Upper lobe of left lung (tissue), 6 donors: ENCODE data around the gene KLHDC8A. TPM values are rescaled to one million over a fixed set of nuclear protein-coding genes. Genes with fewer than 3 reads are reported as not detected.

Source experiments
- ATAC-seq, 2 donors: fragments of 200-7000 bp; cut with Tn5 transposase; one replicate each; pipeline ENCODE4 v1.9.1; 2022; ENCODE audit warnings: mild to moderate bottlenecking in 2 of 2, moderate library complexity in 2 of 2; ENCODE audit not compliant: low FRiP score in 2 of 2
- DNase-seq, 2 donors: peaks; one replicate each; pipeline ENCODE4 v3.0.0-alpha.2; 2019 to 2020
- H3K27ac ChIP-seq, 4 donors: fragments of 200-600 bp; sonication (generic); one replicate each; pipeline ENCODE4 v1.5.1; 2016 to 2019
- H3K27me3 ChIP-seq, 4 donors: fragments of 200-600 bp; sonication (generic); one replicate each; pipeline ENCODE4 v1.5.1; 2017 to 2019
- H3K36me3 ChIP-seq, 4 donors: fragments of 200-600 bp; sonication (generic); one replicate each; pipeline ENCODE4 v1.5.1; 2016 to 2019
- H3K4me1 ChIP-seq, 4 donors: fragments of 200-600 bp; sonication (generic); one replicate each; pipeline ENCODE4 v1.5.1; 2018 to 2019
- H3K4me3 ChIP-seq, 4 donors: fragments of 200-600 bp; sonication (generic); one replicate each; pipeline ENCODE4 v1.5.1; 2017 to 2019; ENCODE audit warnings: mild to moderate bottlenecking in 2 of 4, moderate library complexity in 1 of 4
- H3K9me3 ChIP-seq, 4 donors: fragments of 200-600 bp; sonication (generic); one replicate each; pipeline ENCODE4 v1.5.1; 2018 to 2019
- CTCF ChIP-seq, 6 experiments: fragments of 450-650 bp in 4 of 6; fragments of 200-600 bp in 2 of 6; sonication (generic) in 2 of 6; IDR thresholded peaks; one replicate each; pipeline ENCODE4 v1.5.1; 2016 to 2019; ENCODE audit warnings: antibody characterized with exemption in 6 of 6
- EP300 ChIP-seq, 4 donors: sonication (generic); formaldehyde crosslinking; IDR thresholded peaks; one replicate each; pipeline ENCODE4 v1.5.1; 2017; ENCODE audit warnings: antibody characterized with exemption in 4 of 4, control low read depth in 2 of 4
- POLR2A ChIP-seq, 4 donors: fragments of 450-650 bp; IDR thresholded peaks; one replicate each; pipeline ENCODE4 v1.5.1; 2016 to 2017; ENCODE audit warnings: antibody characterized with exemption in 4 of 4, mild to moderate bottlenecking in 2 of 4
- POLR2AphosphoS5 ChIP-seq, 2 donors: sonication (generic); formaldehyde crosslinking; IDR thresholded peaks; one replicate each; pipeline ENCODE4 v1.5.1; 2017; ENCODE audit warnings: antibody characterized with exemption in 2 of 2
- WGBS, 2 donors: methylation state at CpG; one replicate each; pipeline ENCODE4 v1.1.5; 2017 to 2018; 5-methylcytosine and 5-hydroxymethylcytosine counted together
- total RNA-seq, 6 donors: library from RNA; depleted of rRNA in 4 of 6; stranded (reverse); fragments of >200 nt in 4 of 6; gene quantifications; one replicate each; pipeline versions ENCODE4 v1.1.0 to v1.2.1, GENCODE V29; 2016 to 2021
- donor health status: DM: no; HTN: no; CAD: no; lungs with moderate emphysema.
- donor health status: DM: no; HTN: yes; CAD: no; lungs with severe emphysema.

The KLHDC8A gene
- total RNA-seq, 6 donors from 2014 or later: 0.34 to 1.7 (median 0.37) TPM; not detected in 3

- Histone ChIP-seq H3K36me3 (no peaks in the 10 kb centered on the region), H3K4me3 (no peak overlapping the region), H3K4me1 (peaks cover 13 to 27% (median 18%) of the 10 kb centered on the region in 4 donors), H3K27ac (peak overlapping the region; percentile 42 to 80 (median 69)), H3K27me3 (no peaks in the 10 kb centered on the region), H3K9me3 (no peaks in the 10 kb centered on the region)
- TF ChIP-seq CTCF (IDR thresholded peaks at IDR 0.05) (no peak), POLR2A (IDR thresholded peaks at IDR 0.05) (no peak)
- DNase-seq (no peak), ATAC-seq (no peak)
- WGBS, 2 donors: 93 to 94% methylated on average over 9 to 10 of the region's 10 CpGs
These were observed 63.2 kb downstream of the KLHDC8A start for GRCh38 chr1:205293350-205294074.

GRCh38 chr1:205291596-205291995, 65.1 kb downstream of the KLHDC8A start:
- Histone ChIP-seq H3K9me3 (no peaks in the 10 kb centered on the region), H3K27me3 (no peaks in the 10 kb centered on the region), H3K4me3 (no peak overlapping the region), H3K36me3 (no peaks in the 10 kb centered on the region), H3K4me1 (peaks cover 28 to 46% (median 36%) of the 10 kb centered on the region in 4 donors), H3K27ac (no peak overlapping the region)
- no peak for ATAC-seq
- TF ChIP-seq EP300 (IDR thresholded peaks at IDR 0.05) (no peak), POLR2AphosphoS5 (IDR thresholded peaks at IDR 0.05) (no peak), POLR2A (IDR thresholded peaks at IDR 0.05) (no peak), CTCF (IDR thresholded peaks at IDR 0.05) (no peak)
- WGBS, 2 donors: 85 to 97% methylated on average over 4 to 6 of the region's 6 CpGs
- no peak for DNase-seq

GRCh38 chr1:205287767-205288559, 68.8 kb downstream of the KLHDC8A start:
- ATAC-seq (peak; percentile 79), DNase-seq (peak in 1 of 2 donors; percentile 79)
- H3K27me3 ChIP-seq: no peaks in the 10 kb centered on the region
- TF ChIP-seq EP300 (IDR thresholded peaks at IDR 0.05) (no peak), POLR2AphosphoS5 (IDR thresholded peaks at IDR 0.05) (peak; percentile 33 to 49)
- no peaks in the 10 kb centered on the region for H3K36me3 ChIP-seq
- WGBS, 2 donors: 34 to 48% methylated on average over 7 to 8 of the region's 8 CpGs
- peaks cover 38 to 54% (median 49%) of the 10 kb centered on the region in 4 donors for H3K4me1 ChIP-seq
- H3K4me3 ChIP-seq: no peak overlapping the region
- H3K9me3 ChIP-seq: no peaks in the 10 kb centered on the region
- peak overlapping the region; percentile 63 to 81 (median 70) for H3K27ac ChIP-seq

GRCh38 chr1:205287076-205287475, 69.6 kb downstream of the KLHDC8A start:
- 89 to 95% methylated on average over 3 of the region's 3 CpGs for WGBS, 2 donors

More at GRCh38 chr1:205287076-205287475, 69.6 kb downstream of the KLHDC8A start:
- Histone ChIP-seq H3K27ac (peak overlapping the region in 3 of 4 donors; percentile 63 to 81 (median 67)), H3K4me1 (peaks cover 38 to 54% (median 49%) of the 10 kb centered on the region in 4 donors), H3K4me3 (no peak overlapping the region), H3K27me3 (no peaks in the 10 kb centered on the region), H3K36me3 (no peaks in the 10 kb centered on the region), H3K9me3 (no peaks in the 10 kb centered on the region)
- no peak for DNase-seq
- no peak for TF ChIP-seq CTCF (IDR thresholded peaks at IDR 0.05)
- no peak for TF ChIP-seq EP300 (IDR thresholded peaks at IDR 0.05)
- no peak for TF ChIP-seq POLR2AphosphoS5 (IDR thresholded peaks at IDR 0.05)
- no peak for TF ChIP-seq POLR2A (IDR thresholded peaks at IDR 0.05)
- no peak for ATAC-seq
